Vagina (tissue), 2 donors: Measurements from ENCODE around the gene SAE1.

Source experiments
- POLR2A ChIP-seq, 2 donors: fragments of 450-650 bp; IDR thresholded peaks; one replicate each; pipeline ENCODE4 v1.6.1; 2017; ENCODE audit warnings: antibody characterized with exemption in 2 of 2, mild to moderate bottlenecking in 2 of 2, moderate library complexity in 2 of 2
- POLR2AphosphoS5 ChIP-seq, 2 donors: sonication (generic); formaldehyde crosslinking; IDR thresholded peaks; one replicate each; pipeline ENCODE4 v1.9.0; 2017; ENCODE audit warnings: antibody characterized with exemption in 2 of 2, mild to moderate bottlenecking in 2 of 2, low read depth in 1 of 2; ENCODE audit not compliant: insufficient read depth in 1 of 2
- TF ChIP-seq, protein P1 (sequence below), 3 experiments: fragments of 450-650 bp in 2 of 3; fragments of 200-600 bp in 1 of 3; sonication (generic) in 1 of 3; IDR thresholded peaks; one replicate each; pipeline ENCODE4 v1.5.1; 2017 to 2019; ENCODE audit warnings: antibody characterized with exemption in 3 of 3, mild to moderate bottlenecking in 2 of 3, moderate library complexity in 2 of 3

DNA sequence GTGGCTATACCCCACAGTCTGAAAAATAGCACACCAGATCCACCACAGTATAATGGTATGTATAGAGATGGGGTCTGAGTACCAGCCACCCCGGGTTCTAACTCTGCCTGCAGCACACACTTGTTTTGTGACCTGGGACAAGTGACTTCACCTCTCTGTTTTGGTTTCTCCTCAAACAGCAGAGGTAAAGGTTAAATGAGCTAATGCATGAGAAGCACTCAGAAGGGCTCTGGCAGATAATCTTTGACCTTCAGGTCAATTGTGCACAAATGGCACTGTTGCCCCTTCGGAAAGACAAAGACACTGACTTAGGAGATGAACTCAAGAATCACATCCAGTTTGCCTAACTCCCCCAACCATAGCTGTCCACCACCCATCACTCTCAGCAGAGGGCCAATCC lies 24.8 kb upstream of the SAE1 start:
- TF ChIP-seq, protein P1, sequence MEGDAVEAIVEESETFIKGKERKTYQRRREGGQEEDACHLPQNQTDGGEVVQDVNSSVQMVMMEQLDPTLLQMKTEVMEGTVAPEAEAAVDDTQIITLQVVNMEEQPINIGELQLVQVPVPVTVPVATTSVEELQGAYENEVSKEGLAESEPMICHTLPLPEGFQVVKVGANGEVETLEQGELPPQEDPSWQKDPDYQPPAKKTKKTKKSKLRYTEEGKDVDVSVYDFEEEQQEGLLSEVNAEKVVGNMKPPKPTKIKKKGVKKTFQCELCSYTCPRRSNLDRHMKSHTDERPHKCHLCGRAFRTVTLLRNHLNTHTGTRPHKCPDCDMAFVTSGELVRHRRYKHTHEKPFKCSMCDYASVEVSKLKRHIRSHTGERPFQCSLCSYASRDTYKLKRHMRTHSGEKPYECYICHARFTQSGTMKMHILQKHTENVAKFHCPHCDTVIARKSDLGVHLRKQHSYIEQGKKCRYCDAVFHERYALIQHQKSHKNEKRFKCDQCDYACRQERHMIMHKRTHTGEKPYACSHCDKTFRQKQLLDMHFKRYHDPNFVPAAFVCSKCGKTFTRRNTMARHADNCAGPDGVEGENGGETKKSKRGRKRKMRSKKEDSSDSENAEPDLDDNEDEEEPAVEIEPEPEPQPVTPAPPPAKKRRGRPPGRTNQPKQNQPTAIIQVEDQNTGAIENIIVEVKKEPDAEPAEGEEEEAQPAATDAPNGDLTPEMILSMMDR (IDR thresholded peaks at IDR 0.05), result no peak
- TF ChIP-seq POLR2AphosphoS5 (IDR thresholded peaks at IDR 0.05; ENCODE audit: insufficient read depth in 1 of 2, low read depth in 1 of 2), result no peak
- no peak for TF ChIP-seq POLR2A (IDR thresholded peaks at IDR 0.05)
